Cardiac fibroblast (primary cell): ENCODE results near the gene MAOA.

Source experiments
- DNase-seq, 2 donors: peaks; one replicate each; pipeline versions ENCODE4 v3.0.0 to v3.0.0-alpha.2; 2010; ENCODE audit warnings: low read depth in 2 of 2
- H3K4me3 ChIP-seq, 2 donors: replicated peaks in 1 of 2; 1 replicate in 1 of 2; 2 replicates in 1 of 2; pipeline ENCODE4 v1.5.1; 2011; ENCODE audit warnings: low read depth in 2 of 2, low read length in 2 of 2, mild to moderate bottlenecking in 2 of 2, moderate library complexity in 1 of 2
- TF ChIP-seq, protein P1 (sequence below): IDR thresholded peaks from one replicate; pipeline ENCODE4 v1.5.1; 2011; ENCODE audit warnings: low read depth, mild to moderate bottlenecking, low read length, inconsistent platforms

The MAOA gene

DNA sequence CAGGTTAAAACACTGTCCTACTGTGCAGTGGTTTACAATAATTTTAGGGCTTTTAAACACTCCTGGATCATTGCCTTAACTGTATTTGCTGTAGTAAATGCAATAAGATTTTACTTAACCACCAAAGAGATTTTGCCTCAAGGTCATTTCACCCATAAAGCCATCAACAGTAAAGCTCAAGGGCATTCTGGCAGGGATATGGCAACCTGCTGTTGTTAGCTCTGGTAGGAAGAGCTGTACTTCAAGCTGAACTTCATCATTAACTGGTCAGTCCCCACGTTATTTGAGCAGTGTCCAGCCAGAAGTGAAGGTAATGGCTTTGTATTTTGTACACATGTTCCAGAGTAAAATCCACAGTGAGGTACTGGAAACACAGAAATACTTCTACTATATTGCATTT lies 26.9 kb upstream of the MAOA start:
- TF ChIP-seq, protein P1, sequence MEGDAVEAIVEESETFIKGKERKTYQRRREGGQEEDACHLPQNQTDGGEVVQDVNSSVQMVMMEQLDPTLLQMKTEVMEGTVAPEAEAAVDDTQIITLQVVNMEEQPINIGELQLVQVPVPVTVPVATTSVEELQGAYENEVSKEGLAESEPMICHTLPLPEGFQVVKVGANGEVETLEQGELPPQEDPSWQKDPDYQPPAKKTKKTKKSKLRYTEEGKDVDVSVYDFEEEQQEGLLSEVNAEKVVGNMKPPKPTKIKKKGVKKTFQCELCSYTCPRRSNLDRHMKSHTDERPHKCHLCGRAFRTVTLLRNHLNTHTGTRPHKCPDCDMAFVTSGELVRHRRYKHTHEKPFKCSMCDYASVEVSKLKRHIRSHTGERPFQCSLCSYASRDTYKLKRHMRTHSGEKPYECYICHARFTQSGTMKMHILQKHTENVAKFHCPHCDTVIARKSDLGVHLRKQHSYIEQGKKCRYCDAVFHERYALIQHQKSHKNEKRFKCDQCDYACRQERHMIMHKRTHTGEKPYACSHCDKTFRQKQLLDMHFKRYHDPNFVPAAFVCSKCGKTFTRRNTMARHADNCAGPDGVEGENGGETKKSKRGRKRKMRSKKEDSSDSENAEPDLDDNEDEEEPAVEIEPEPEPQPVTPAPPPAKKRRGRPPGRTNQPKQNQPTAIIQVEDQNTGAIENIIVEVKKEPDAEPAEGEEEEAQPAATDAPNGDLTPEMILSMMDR: no peak
- no peak overlapping the region for H3K4me3 ChIP-seq
- DNase-seq: no peak

DNA sequence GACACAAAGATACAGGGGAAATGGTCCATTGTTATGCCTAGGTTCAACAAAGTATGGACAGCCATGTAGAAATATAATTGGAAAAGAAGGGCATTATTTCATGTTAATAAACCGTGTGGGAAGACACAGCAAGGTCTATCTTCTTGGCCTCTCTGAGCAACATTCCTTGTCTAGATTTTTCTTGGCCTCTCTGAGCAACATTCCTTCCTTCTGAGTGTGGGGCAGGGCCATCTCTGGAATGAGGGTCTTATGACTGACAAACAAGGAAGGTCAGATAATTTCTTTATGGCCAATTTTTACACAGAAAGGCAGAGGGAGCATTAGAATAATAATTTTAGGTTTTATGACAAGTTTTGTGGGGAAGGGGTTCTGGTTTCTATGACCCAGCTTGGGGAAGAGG lies 24.3 kb upstream of the MAOA start:
- H3K4me3 ChIP-seq: no peak overlapping the region
- TF ChIP-seq, protein P1: no peak

DNA sequence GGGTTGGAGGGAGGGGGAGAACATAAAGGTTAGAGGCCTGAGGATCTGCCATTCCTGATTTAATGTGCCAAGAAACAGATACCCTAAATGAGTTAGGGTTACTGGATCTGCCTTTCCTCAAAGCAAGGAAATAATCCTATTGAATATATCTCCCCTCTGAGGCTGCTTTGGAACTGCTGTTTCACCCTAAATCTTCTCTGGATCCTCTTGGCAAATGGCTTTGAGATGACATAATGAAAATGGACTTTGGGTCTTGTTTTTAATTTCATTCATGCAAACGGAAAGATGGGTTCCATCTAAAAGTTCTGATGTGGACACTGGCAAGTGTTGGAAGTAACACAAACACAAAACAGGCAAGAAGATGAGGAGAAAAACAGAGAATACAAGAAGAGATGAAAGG lies 23.0 kb upstream of the MAOA start:
- no peak for DNase-seq
- H3K4me3 ChIP-seq: no peak overlapping the region
- TF ChIP-seq, protein P1: no peak

More for the DNA sequence above, 24.3 kb upstream of the MAOA start:
- peak in 1 of 2 donors; percentile 36 for DNase-seq

DNA sequence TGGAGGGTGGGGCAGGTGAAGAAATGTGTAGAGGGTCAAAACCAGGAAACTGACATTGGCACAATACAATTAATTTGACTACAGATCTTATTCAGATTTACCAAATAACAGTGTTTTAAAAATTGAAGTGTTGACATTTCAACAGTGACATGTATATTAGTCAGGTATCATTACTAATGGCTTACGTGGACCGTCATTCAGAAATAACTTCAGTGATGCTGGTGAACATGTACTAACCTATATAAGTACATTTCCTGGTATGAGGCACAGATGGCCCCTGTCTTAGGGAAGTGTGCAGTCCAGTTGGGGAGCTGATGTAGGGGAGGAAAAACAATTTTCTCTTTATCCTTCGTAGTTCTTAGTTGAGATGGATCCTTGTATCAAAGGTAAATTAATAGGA lies 22.3 kb upstream of the MAOA start:
- H3K4me3 ChIP-seq: no peak overlapping the region
- TF ChIP-seq, protein P1: no peak
- peak in 1 of 2 donors; percentile 24 for DNase-seq

DNA sequence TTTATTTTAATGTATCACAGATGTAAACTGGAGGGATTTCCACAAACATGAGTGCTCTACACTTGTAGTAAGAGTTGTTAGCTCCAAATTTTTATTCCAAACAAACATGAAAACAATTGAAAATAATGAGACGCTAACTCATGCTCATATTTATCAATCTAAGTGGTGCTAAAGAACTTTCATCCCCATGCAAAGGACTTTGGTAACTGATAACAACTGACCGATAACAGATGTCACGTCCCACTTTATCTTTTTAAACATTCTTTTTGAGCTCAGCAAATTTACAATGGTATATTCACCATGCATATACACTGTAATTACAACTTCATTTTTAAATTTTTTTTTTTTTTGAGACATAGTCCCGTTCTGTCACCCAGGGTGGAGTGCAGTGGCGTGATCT lies 15.6 kb upstream of the MAOA start:
- TF ChIP-seq, protein P1: no peak
- no peak overlapping the region for H3K4me3 ChIP-seq
- DNase-seq: no peak

DNA sequence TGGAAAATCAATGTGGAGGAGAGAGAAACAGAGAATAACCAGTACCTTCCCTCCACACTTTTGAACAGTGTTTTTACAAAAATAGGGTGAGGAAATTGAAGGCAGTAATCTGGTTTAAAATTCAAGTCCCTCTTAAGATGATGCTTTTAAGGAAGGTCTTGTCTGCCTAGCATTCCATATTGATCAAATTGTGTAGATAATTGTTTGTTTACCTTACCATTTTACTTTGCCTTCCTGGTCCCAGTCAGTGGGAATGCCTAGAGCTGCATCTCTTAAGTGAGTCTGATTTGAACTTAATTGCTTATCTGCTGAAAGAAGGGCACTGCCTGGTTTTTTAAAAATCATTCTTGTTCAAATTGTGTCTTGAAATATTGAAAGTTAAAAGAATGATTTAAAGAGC lies 14.4 kb upstream of the MAOA start:
- DNase-seq: no peak
- no peak overlapping the region for H3K4me3 ChIP-seq
- TF ChIP-seq, protein P1: no peak

DNA sequence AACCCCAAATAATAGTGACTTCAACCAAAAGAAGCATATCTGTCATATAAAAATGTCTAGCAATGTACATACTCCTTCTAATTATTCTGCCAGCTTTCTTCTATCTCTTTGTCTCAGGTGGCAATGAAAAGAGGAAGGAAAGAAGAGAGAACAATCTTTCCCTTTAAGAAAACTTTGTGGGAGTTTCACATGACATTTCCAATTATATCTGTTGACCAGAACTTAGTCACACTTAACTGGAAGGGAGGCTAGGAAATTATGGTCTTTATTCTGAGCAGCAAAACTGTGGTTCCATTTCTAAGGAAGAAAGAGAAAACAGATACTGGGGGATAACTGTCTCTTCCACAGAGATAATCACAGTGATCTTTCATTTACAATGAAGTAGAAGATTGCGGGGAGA lies 12.9 kb upstream of the MAOA start:
- H3K4me3 ChIP-seq: no peak overlapping the region
- TF ChIP-seq, protein P1: no peak
- DNase-seq: peak in 1 of 2 donors; percentile 7
